ENCODE measurements around the gene TMEM158. TPM values are rescaled to one million over a fixed set of nuclear protein-coding genes. Genes with fewer than 3 reads are reported as not detected.

TMEM158 gene
- polyA plus RNA-seq, 1 experiment: 24.7 TPM

DNA sequence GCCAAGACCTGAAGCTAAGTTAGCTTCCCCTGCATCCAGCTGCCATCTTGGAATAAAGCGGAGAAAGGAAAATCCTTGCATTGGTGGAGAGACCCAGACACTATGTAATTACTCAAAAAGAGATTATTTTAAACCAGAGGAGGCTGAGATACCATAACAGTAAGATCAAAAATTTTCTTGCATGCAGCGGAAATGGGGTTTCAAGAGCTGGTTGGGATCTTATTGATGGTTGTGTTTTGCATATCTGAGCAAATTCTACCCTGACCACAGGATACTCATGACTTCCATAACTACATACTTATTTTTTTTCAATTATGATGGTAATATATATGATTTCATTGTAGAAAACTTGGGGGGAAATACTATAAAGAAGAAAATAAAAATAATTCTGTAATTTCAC is 17.5 kb downstream of the TMEM158 start:
- Histone ChIP-seq H3K9me3 (ENCODE audit: control insufficient read depth, insufficient read depth, low read length) (no peaks in the 10 kb centered on the region; the same call in 1 of the 2 replicates), H3K4me3 (ENCODE audit: low read depth, low read length) (no peak overlapping the region), H3K27ac (ENCODE audit: low read depth, low read length) (no peak overlapping the region), H3K27me3 (ENCODE audit: control insufficient read depth, insufficient read depth, low read length) (no peaks in the 10 kb centered on the region)
- no peak for DNase-seq (ENCODE audit: low read depth, low spot score)
- TF ChIP-seq, protein P1, sequence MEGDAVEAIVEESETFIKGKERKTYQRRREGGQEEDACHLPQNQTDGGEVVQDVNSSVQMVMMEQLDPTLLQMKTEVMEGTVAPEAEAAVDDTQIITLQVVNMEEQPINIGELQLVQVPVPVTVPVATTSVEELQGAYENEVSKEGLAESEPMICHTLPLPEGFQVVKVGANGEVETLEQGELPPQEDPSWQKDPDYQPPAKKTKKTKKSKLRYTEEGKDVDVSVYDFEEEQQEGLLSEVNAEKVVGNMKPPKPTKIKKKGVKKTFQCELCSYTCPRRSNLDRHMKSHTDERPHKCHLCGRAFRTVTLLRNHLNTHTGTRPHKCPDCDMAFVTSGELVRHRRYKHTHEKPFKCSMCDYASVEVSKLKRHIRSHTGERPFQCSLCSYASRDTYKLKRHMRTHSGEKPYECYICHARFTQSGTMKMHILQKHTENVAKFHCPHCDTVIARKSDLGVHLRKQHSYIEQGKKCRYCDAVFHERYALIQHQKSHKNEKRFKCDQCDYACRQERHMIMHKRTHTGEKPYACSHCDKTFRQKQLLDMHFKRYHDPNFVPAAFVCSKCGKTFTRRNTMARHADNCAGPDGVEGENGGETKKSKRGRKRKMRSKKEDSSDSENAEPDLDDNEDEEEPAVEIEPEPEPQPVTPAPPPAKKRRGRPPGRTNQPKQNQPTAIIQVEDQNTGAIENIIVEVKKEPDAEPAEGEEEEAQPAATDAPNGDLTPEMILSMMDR (IDR thresholded peaks at IDR 0.05; ENCODE audit: low read depth, low read length): no peak
- ChIA-PET CTCF (interaction anchor here (0.7 to 4.3 kb wide), 2 partner anchors 167 to 1687 kb away, joined by 10 to 141 read pairs; no protein-coding TSS in a partner anchor), POLR2A (no interaction called here)

- POLR2A ChIA-PET: no interaction called here
- Histone ChIP-seq H3K4me3 (ENCODE audit: low read depth, low read length) (no peak overlapping the region), H3K27ac (ENCODE audit: low read depth, low read length) (no peak overlapping the region), H3K9me3 (ENCODE audit: control insufficient read depth, insufficient read depth, low read length) (no peaks in the 10 kb centered on the region; the same call in 1 of the 2 replicates), H3K27me3 (ENCODE audit: control insufficient read depth, insufficient read depth, low read length) (no peaks in the 10 kb centered on the region)
- TF ChIP-seq, protein P1 (IDR thresholded peaks at IDR 0.05; ENCODE audit: low read depth, low read length): no peak
- CTCF ChIA-PET: no interaction called here
- no peak for DNase-seq (ENCODE audit: low read depth, low spot score)
Measured at GRCh38 chr3:45207446-45207845, 18.6 kb downstream of the TMEM158 start.

- CTCF ChIA-PET: interaction anchor here (0.8 to 1.3 kb wide), 3 partner anchors 66 to 168 kb away, joined by 3 to 5 read pairs (median 4); no protein-coding TSS in a partner anchor
- TF ChIP-seq, protein P1 (IDR thresholded peaks at IDR 0.05; ENCODE audit: low read depth, low read length): no peak
- H3K9me3 ChIP-seq (ENCODE audit: control insufficient read depth, insufficient read depth, low read length): no peaks in the 10 kb centered on the region
- POLR2A ChIA-PET: interaction anchor here (0.6 to 1.7 kb wide), 3 partner anchors 14 to 144 kb away, joined by 3 to 5 read pairs (median 3); no protein-coding TSS in a partner anchor
- DNase-seq (ENCODE audit: low read depth, low spot score): no peak
- H3K27me3 ChIP-seq (ENCODE audit: control insufficient read depth, insufficient read depth, low read length): no peaks in the 10 kb centered on the region
- peak overlapping the region; percentile 11 for H3K27ac ChIP-seq (ENCODE audit: low read depth, low read length)
- no peak overlapping the region for H3K4me3 ChIP-seq (ENCODE audit: low read depth, low read length)
Measured at GRCh38 chr3:45205126-45205525, 21.0 kb downstream of the TMEM158 start.

DNA sequence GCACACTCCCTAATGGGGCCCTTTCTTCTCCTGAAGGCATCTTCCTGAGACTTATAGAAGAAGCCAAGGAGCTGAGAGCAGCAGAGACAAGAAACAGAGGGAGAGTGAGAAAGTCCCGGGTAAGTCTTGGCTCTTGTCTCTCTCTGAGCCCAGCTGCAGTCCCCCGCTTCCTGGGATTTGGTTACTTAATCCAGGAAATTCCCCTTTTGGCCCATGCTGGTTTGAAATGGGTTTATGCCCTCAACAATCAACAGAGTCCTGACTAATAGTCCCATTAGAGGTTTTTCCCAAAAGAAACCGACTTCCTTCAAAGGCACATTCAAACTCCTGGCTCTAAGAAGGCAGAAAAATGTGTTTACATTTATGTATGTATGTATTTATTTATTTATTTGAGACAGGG is 22.0 kb downstream of the TMEM158 start:
- Histone ChIP-seq H3K9me3 (ENCODE audit: control insufficient read depth, insufficient read depth, low read length) (no peaks in the 10 kb centered on the region), H3K27ac (ENCODE audit: low read depth, low read length) (peak overlapping the region; percentile 66), H3K27me3 (ENCODE audit: control insufficient read depth, insufficient read depth, low read length) (no peaks in the 10 kb centered on the region), H3K4me3 (ENCODE audit: low read depth, low read length) (no peak overlapping the region)
- POLR2A ChIA-PET: interaction anchor here (0.9 to 1.7 kb wide), 2 partner anchors 15 to 81 kb away, joined by 3 to 5 read pairs; no protein-coding TSS in a partner anchor
- DNase-seq (ENCODE audit: low read depth, low spot score): peak; percentile 74
- CTCF ChIA-PET: interaction anchor here (0.7 to 1.3 kb wide), 3 partner anchors 65 to 161 kb away, joined by 3 to 5 read pairs (median 3); no protein-coding TSS in a partner anchor
- TF ChIP-seq, protein P1 (IDR thresholded peaks at IDR 0.05; ENCODE audit: low read depth, low read length): no peak

GRCh38 chr3:45199837-45200648 is 26.0 kb downstream of the TMEM158 start:
- Histone ChIP-seq H3K4me3 (ENCODE audit: low read depth, low read length) (no peak overlapping the region), H3K9me3 (ENCODE audit: control insufficient read depth, insufficient read depth, low read length) (peaks cover 2% of the 10 kb centered on the region; the same call in 1 of the 2 replicates), H3K27ac (ENCODE audit: low read depth, low read length) (peak overlapping the region; percentile 58), H3K27me3 (ENCODE audit: control insufficient read depth, insufficient read depth, low read length) (no peaks in the 10 kb centered on the region)
- POLR2A ChIA-PET: no interaction called here
- no peak for DNase-seq (ENCODE audit: low read depth, low spot score)
- TF ChIP-seq, protein P1 (IDR thresholded peaks at IDR 0.05; ENCODE audit: low read depth, low read length): no peak
- CTCF ChIA-PET: interaction anchor here (1.0 kb wide), 1 partner anchor 10 kb away, joined by 3 read pairs; no protein-coding TSS in a partner anchor

All from AG04450 (cell line).